ENCODE results near the gene BRIP1.
"Not testable (repeated sequence)": the region's sequence is repeated elsewhere in the genome, so short reads cannot be mapped to it uniquely, and the experiment has no call there.

BRIP1 gene

GRCh38 chr17:61737820-61738219 lies 125.5 kb downstream of the BRIP1 start:
- no peaks in the 10 kb centered on the region for H3K27me3 ChIP-seq (ENCODE audit: control insufficient read depth, insufficient read depth, low read length, poor library complexity, severe bottlenecking)
- no peaks in the 10 kb centered on the region for H3K4me1 ChIP-seq (ENCODE audit: control insufficient read depth, insufficient read depth, low read length)
- 96 to 100% methylated on average over 3 to 4 of the region's 4 CpGs for whole genome bisulfite sequencing, 2 experiments
- no peak overlapping the region for H3K4me3 ChIP-seq (ENCODE audit: insufficient read depth, low read depth, low read length)
- no peaks in the 10 kb centered on the region for H3K9me3 ChIP-seq (ENCODE audit: control insufficient read depth, low read length)
- no peak overlapping the region for H3K27ac ChIP-seq (ENCODE audit: insufficient read depth, low read depth, low read length, poor library complexity, severe bottlenecking)
- H3K36me3 ChIP-seq (ENCODE audit: control insufficient read depth, insufficient read depth, low read length): peaks cover 4% of the 10 kb centered on the region

DNA sequence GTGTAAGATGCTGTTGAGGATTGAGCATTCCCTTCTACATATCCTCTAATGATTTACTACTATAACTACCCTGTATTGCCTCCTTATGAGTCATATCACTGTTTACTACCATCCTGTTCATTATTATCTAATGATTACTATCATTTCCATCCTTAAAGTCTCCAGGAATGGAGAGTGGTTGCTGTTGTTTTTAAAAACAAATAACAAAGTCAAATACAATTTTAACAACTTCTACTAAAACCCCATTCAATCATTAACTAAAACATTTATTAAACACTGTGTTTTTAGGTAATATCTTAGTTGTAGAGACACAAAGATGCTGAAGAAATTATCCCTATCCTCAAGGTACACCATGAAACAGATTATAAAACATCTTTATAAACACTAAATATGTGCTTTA lies 126.9 kb downstream of the BRIP1 start:
- H3K27me3 ChIP-seq (ENCODE audit: control insufficient read depth, insufficient read depth, low read length, poor library complexity, severe bottlenecking): no peaks in the 10 kb centered on the region
- H3K4me3 ChIP-seq (ENCODE audit: insufficient read depth, low read depth, low read length): no peak overlapping the region
- H3K4me1 ChIP-seq (ENCODE audit: control insufficient read depth, insufficient read depth, low read length): no peaks in the 10 kb centered on the region
- no peak overlapping the region for H3K27ac ChIP-seq (ENCODE audit: insufficient read depth, low read depth, low read length, poor library complexity, severe bottlenecking)
- H3K36me3 ChIP-seq (ENCODE audit: control insufficient read depth, insufficient read depth, low read length): peaks cover 3% of the 10 kb centered on the region
- no peaks in the 10 kb centered on the region for H3K9me3 ChIP-seq (ENCODE audit: control insufficient read depth, low read length)

DNA sequence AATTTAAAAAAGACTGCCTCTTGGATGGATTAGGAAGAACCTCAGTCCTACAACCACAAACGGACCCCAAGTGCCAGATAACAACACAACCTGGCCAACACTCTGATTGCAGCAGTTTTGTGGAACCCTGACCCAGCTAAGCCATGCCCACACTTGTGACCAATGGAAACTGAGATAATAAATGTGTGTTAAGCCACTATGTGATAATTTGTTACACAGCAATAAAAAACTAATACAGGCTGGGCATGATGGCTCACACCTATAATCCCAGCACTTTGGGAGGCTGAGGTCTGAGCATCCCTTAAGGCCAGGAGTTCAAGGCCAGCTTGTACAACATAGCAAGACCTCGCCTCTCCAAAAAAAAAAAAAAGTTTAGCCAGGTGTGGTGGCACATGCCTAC lies 127.5 kb downstream of the BRIP1 start:
- H3K4me3 ChIP-seq (ENCODE audit: insufficient read depth, low read depth, low read length): no peak overlapping the region
- WGBS, 2 experiments: 94 to 96% methylated on average over 2 of the region's 2 CpGs
- no peaks in the 10 kb centered on the region for H3K9me3 ChIP-seq (ENCODE audit: control insufficient read depth, low read length)
- H3K27me3 ChIP-seq (ENCODE audit: control insufficient read depth, insufficient read depth, low read length, poor library complexity, severe bottlenecking): no peaks in the 10 kb centered on the region
- H3K4me1 ChIP-seq (ENCODE audit: control insufficient read depth, insufficient read depth, low read length): no peaks in the 10 kb centered on the region
- H3K27ac ChIP-seq (ENCODE audit: insufficient read depth, low read depth, low read length, poor library complexity, severe bottlenecking): no peak overlapping the region
- no peaks in the 10 kb centered on the region for H3K36me3 ChIP-seq (ENCODE audit: control insufficient read depth, insufficient read depth, low read length)

DNA sequence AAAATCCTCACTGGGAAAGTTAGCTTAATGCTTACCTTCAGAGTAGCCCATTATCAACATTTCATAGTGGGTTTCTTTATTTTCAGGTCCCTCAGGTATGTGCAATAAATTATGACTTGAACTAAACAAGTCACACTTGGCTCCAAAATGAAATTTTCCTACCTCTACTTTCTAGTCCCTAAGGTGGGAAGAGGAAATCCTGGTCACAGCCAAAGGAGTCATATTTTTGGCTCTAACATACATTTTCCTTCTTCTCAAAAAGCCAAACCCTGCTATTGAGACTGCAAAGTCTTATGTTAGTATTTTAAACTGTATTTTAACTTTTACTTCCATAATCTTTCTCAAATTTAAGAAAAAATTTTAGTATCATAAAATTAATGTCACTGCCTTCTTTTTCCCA lies 128.9 kb downstream of the BRIP1 start:
- Histone ChIP-seq H3K4me3 (ENCODE audit: insufficient read depth, low read depth, low read length) (no peak overlapping the region), H3K27me3 (ENCODE audit: control insufficient read depth, insufficient read depth, low read length, poor library complexity, severe bottlenecking) (no peaks in the 10 kb centered on the region), H3K4me1 (ENCODE audit: control insufficient read depth, insufficient read depth, low read length) (no peaks in the 10 kb centered on the region), H3K27ac (ENCODE audit: insufficient read depth, low read depth, low read length, poor library complexity, severe bottlenecking) (no peak overlapping the region), H3K36me3 (ENCODE audit: control insufficient read depth, insufficient read depth, low read length) (no peaks in the 10 kb centered on the region), H3K9me3 (ENCODE audit: control insufficient read depth, low read length) (no peaks in the 10 kb centered on the region)

DNA sequence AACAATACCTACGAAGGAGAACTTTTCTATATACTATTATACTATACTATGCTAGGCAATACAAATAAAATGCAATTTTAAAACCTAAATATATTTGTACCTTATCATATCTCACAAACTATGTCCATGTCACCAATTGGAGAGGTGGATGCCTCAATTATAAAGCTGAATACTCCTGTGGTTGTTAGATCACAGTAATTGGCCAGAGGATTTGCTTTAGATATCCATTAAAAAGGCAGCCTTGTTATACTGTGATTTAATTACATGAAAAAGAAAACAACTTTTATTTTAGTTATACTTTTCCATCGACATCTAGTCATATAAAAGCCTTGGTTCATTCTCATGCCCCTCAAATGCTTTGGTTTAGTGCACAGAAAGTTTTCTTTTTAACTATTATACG lies 129.3 kb downstream of the BRIP1 start:
- Histone ChIP-seq H3K4me1 (ENCODE audit: control insufficient read depth, insufficient read depth, low read length) (no peaks in the 10 kb centered on the region), H3K36me3 (ENCODE audit: control insufficient read depth, insufficient read depth, low read length) (no peaks in the 10 kb centered on the region), H3K27ac (ENCODE audit: insufficient read depth, low read depth, low read length, poor library complexity, severe bottlenecking) (no peak overlapping the region), H3K27me3 (ENCODE audit: control insufficient read depth, insufficient read depth, low read length, poor library complexity, severe bottlenecking) (no peaks in the 10 kb centered on the region), H3K9me3 (ENCODE audit: control insufficient read depth, low read length) (no peaks in the 10 kb centered on the region), H3K4me3 (ENCODE audit: insufficient read depth, low read depth, low read length) (no peak overlapping the region)
- WGBS, 2 experiments: 100% methylated on average over 1 of the region's 3 CpGs

DNA sequence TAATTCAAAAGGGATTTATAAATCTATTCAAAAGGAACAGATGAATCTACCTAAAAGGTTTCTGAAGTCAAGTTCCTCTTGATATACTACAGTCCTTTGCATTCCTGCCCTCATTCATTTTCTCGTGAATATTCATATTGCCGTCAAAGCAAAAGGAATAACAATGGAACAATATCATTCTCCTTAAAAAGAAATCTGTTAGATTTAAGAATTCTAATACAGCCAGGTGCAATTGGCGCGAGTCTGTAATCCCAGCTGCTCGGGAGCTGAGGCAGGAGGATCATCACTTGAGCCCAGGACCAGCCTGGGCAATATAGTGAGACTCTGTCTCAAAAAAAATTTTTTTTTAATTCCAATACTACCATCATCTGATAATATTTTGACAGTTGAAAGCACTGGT lies 130.3 kb downstream of the BRIP1 start:
- Histone ChIP-seq H3K4me3 (ENCODE audit: insufficient read depth, low read depth, low read length) (no peak overlapping the region), H3K27me3 (ENCODE audit: control insufficient read depth, insufficient read depth, low read length, poor library complexity, severe bottlenecking) (no peaks in the 10 kb centered on the region), H3K4me1 (ENCODE audit: control insufficient read depth, insufficient read depth, low read length) (no peaks in the 10 kb centered on the region), H3K9me3 (ENCODE audit: control insufficient read depth, low read length) (no peaks in the 10 kb centered on the region), H3K36me3 (ENCODE audit: control insufficient read depth, insufficient read depth, low read length) (no peaks in the 10 kb centered on the region), H3K27ac (ENCODE audit: insufficient read depth, low read depth, low read length, poor library complexity, severe bottlenecking) (no peak overlapping the region)
- WGBS, 2 experiments: 84 to 99% methylated on average over 5 of the region's 5 CpGs

- H3K27ac ChIP-seq (ENCODE audit: insufficient read depth, low read depth, low read length, poor library complexity, severe bottlenecking): no peak overlapping the region
- H3K36me3 ChIP-seq (ENCODE audit: control insufficient read depth, insufficient read depth, low read length): no peaks in the 10 kb centered on the region
- no peak overlapping the region for H3K4me3 ChIP-seq (ENCODE audit: insufficient read depth, low read depth, low read length)
- WGBS, 2 experiments: 68 to 92% methylated on average over 3 of the region's 3 CpGs
- H3K9me3 ChIP-seq (ENCODE audit: control insufficient read depth, low read length): no peaks in the 10 kb centered on the region
- no peaks in the 10 kb centered on the region for H3K27me3 ChIP-seq (ENCODE audit: control insufficient read depth, insufficient read depth, low read length, poor library complexity, severe bottlenecking)
- H3K4me1 ChIP-seq (ENCODE audit: control insufficient read depth, insufficient read depth, low read length): no peaks in the 10 kb centered on the region
These were observed 131.2 kb downstream of the BRIP1 start for GRCh38 chr17:61732169-61732568.

GRCh38 chr17:61731330-61731729 lies 132.0 kb downstream of the BRIP1 start:
- Histone ChIP-seq H3K9me3 (ENCODE audit: control insufficient read depth, low read length) (no peaks in the 10 kb centered on the region), H3K4me1 (ENCODE audit: control insufficient read depth, insufficient read depth, low read length) (no peaks in the 10 kb centered on the region), H3K4me3 (ENCODE audit: insufficient read depth, low read depth, low read length) (no peak overlapping the region), H3K27ac (ENCODE audit: insufficient read depth, low read depth, low read length, poor library complexity, severe bottlenecking) (no peak overlapping the region), H3K27me3 (ENCODE audit: control insufficient read depth, insufficient read depth, low read length, poor library complexity, severe bottlenecking) (no peaks in the 10 kb centered on the region), H3K36me3 (ENCODE audit: control insufficient read depth, insufficient read depth, low read length) (no peaks in the 10 kb centered on the region)

DNA sequence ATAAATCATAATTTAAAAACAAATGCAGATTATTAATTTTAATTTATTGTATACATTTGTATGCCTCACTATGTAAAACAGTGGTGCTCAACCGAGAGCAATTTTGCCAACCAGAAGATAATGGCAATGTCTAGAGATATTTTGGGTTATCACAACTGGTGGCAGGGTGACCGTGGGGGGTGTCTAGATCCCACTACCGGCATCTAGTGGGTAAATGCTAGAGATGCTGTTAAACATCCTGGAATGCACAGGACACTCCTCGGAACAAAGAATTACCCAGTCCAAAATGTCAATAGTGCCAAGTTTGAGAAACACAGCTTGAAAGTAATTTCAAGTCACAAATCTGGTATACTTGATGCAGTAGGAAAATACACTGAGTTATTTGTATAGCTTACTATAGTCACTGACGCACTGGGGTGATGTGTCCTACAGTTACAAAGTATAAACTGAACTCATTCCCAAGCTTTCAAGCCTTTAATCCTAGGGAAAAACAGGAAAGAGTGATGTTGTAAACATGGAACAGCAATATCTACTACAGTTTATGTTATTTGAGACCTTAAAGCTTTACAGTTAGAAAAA lies 133.5 kb downstream of the BRIP1 start:
- Histone ChIP-seq H3K9me3 (ENCODE audit: control insufficient read depth, low read length) (no peaks in the 10 kb centered on the region), H3K4me1 (ENCODE audit: control insufficient read depth, insufficient read depth, low read length) (no peaks in the 10 kb centered on the region), H3K36me3 (ENCODE audit: control insufficient read depth, insufficient read depth, low read length) (no peaks in the 10 kb centered on the region), H3K27ac (ENCODE audit: insufficient read depth, low read depth, low read length, poor library complexity, severe bottlenecking) (no peak overlapping the region), H3K27me3 (ENCODE audit: control insufficient read depth, insufficient read depth, low read length, poor library complexity, severe bottlenecking) (no peaks in the 10 kb centered on the region), H3K4me3 (ENCODE audit: insufficient read depth, low read depth, low read length) (no peak overlapping the region)
- 90 to 93% methylated on average over 5 of the region's 5 CpGs for WGBS, 2 experiments

DNA sequence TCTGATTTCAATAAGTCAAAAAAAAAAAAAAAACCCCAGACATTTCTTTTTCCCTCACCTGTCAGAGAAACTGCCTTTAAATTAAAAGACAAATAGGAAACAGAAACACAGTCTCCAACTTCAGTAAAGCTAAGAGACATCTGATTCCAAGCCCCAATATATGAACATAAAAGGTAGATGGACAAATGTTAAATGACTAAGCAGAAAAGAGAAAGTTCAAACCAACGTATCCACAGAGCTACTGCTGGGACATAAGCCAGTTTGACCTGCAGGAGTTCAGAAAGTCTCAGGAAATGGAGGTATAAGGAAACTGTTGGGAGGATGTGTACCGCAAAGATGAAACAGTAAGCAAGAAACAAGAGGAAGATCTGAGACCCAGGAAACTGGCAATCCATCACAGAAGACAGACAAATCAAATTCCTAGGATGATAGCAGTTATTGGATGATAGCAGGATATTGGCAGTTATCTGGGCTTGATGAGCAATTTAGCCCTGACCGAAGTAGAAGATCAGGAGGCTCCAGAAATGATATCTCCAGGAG lies 135.0 kb downstream of the BRIP1 start:
- no peaks in the 10 kb centered on the region for H3K4me1 ChIP-seq (ENCODE audit: control insufficient read depth, insufficient read depth, low read length)
- H3K9me3 ChIP-seq (ENCODE audit: control insufficient read depth, low read length): no peaks in the 10 kb centered on the region
- H3K27me3 ChIP-seq (ENCODE audit: control insufficient read depth, insufficient read depth, low read length, poor library complexity, severe bottlenecking): no peaks in the 10 kb centered on the region
- no peak overlapping the region for H3K27ac ChIP-seq (ENCODE audit: insufficient read depth, low read depth, low read length, poor library complexity, severe bottlenecking)
- 97% methylated on average over 3 of the region's 3 CpGs for WGBS, 2 experiments
- no peaks in the 10 kb centered on the region for H3K36me3 ChIP-seq (ENCODE audit: control insufficient read depth, insufficient read depth, low read length)
- H3K4me3 ChIP-seq (ENCODE audit: insufficient read depth, low read depth, low read length): no peak overlapping the region

- H3K36me3 ChIP-seq (ENCODE audit: control insufficient read depth, insufficient read depth, low read length); H3K4me3 ChIP-seq (ENCODE audit: insufficient read depth, low read depth, low read length); H3K9me3 ChIP-seq (ENCODE audit: control insufficient read depth, low read length); H3K27me3 ChIP-seq (ENCODE audit: control insufficient read depth, insufficient read depth, low read length, poor library complexity, severe bottlenecking); H3K4me1 ChIP-seq (ENCODE audit: control insufficient read depth, insufficient read depth, low read length); H3K27ac ChIP-seq (ENCODE audit: insufficient read depth, low read depth, low read length, poor library complexity, severe bottlenecking): not testable (repeated sequence)
- 92 to 94% methylated on average over 6 to 8 of the region's 8 CpGs for WGBS, 2 experiments
These were observed 135.5 kb downstream of the BRIP1 start for GRCh38 chr17:61727798-61728197.

Data from ectodermal cell (in vitro differentiated cells).